Stomach (tissue), 4 donors: Measurements from ENCODE around the gene DAB1.

Experiments used
- POLR2AphosphoS5 ChIP-seq, 3 donors: sonication (generic); formaldehyde crosslinking; IDR thresholded peaks; one replicate each; pipeline ENCODE4 v1.6.1; 2016; ENCODE audit warnings: antibody characterized with exemption in 3 of 3
- TF ChIP-seq, protein P1 (sequence below), 7 experiments: fragments of 450-650 bp in 4 of 7; fragments of 200-600 bp in 3 of 7; sonication (generic) in 3 of 7; IDR thresholded peaks; one replicate each; pipeline ENCODE4 v1.5.1; 2016 to 2019; ENCODE audit warnings: antibody characterized with exemption in 7 of 7, control low read depth in 2 of 7, mild to moderate bottlenecking in 1 of 7

DNA sequence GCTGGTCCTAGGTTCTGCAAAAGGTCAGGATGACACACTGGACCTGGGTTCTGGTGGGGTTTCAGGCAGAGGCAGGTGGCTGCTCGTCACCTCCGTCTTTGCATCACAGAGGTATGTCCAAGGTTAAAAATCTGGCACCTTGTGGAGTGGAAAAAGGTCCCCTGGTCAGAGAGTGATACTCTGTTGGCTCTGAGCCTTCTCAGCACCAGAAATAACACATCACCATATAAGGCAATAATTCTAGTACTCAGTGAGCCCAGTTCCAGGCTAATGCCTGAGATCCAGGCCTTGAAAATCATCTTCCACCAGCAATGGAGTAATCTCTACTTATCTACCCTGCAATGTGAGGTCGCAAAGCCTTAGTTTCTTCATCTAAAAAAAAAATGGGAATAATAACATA is 330.7 kb downstream of the DAB1 start:
- TF ChIP-seq, protein P1, sequence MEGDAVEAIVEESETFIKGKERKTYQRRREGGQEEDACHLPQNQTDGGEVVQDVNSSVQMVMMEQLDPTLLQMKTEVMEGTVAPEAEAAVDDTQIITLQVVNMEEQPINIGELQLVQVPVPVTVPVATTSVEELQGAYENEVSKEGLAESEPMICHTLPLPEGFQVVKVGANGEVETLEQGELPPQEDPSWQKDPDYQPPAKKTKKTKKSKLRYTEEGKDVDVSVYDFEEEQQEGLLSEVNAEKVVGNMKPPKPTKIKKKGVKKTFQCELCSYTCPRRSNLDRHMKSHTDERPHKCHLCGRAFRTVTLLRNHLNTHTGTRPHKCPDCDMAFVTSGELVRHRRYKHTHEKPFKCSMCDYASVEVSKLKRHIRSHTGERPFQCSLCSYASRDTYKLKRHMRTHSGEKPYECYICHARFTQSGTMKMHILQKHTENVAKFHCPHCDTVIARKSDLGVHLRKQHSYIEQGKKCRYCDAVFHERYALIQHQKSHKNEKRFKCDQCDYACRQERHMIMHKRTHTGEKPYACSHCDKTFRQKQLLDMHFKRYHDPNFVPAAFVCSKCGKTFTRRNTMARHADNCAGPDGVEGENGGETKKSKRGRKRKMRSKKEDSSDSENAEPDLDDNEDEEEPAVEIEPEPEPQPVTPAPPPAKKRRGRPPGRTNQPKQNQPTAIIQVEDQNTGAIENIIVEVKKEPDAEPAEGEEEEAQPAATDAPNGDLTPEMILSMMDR (IDR thresholded peaks at IDR 0.05), result no peak
- TF ChIP-seq POLR2AphosphoS5 (IDR thresholded peaks at IDR 0.05), result no peak
